OCI-LY7 (cell line): ENCODE measurements around the gene ASH1L.

Source experiments
- CTCF ChIP-seq: fragments of 200-600 bp; sonication (generic); conservative IDR thresholded peaks from 2 replicates; pipeline ENCODE4 v1.5.1; 2014; ENCODE audit warnings: mild to moderate bottlenecking, antibody characterized with exemption, low read length, moderate library complexity, mixed read lengths
- EZH2phosphoT487 ChIP-seq: fragments of 200-600 bp; sonication (generic); IDR thresholded peaks from 2 replicates; pipeline ENCODE4 v1.6.1; 2018; ENCODE audit warnings: low read depth, borderline replicate concordance, mild to moderate bottlenecking, mixed run types, antibody characterized with exemption, low read length, moderate library complexity, mixed read lengths

- TF ChIP-seq CTCF: no peak
- no peak for TF ChIP-seq EZH2phosphoT487
Observed at GRCh38 chr1:155471891-155472290, 90.7 kb downstream of the ASH1L start.
